ENCODE data around the gene CEMIP.
"Not testable (repeated sequence)": the region's sequence is repeated elsewhere in the genome, so short reads cannot be mapped to it uniquely, and the experiment has no call there.

CEMIP gene

GRCh38 chr15:80957976-80958375 is 178.8 kb downstream of the CEMIP start:
- DNase-seq (ENCODE audit: low read depth in 1 of 2, low spot score in 1 of 2): no peak
- no peak for TF ChIP-seq REST (IDR thresholded peaks at IDR 0.05; ENCODE audit: insufficient replicate concordance, low read depth)
- TF ChIP-seq GABPA (IDR thresholded peaks at IDR 0.05; ENCODE audit: low read depth): no peak
- no peak for TF ChIP-seq POLR2AphosphoS5 (IDR thresholded peaks at IDR 0.05; ENCODE audit: low read depth)
- TF ChIP-seq, protein P1, sequence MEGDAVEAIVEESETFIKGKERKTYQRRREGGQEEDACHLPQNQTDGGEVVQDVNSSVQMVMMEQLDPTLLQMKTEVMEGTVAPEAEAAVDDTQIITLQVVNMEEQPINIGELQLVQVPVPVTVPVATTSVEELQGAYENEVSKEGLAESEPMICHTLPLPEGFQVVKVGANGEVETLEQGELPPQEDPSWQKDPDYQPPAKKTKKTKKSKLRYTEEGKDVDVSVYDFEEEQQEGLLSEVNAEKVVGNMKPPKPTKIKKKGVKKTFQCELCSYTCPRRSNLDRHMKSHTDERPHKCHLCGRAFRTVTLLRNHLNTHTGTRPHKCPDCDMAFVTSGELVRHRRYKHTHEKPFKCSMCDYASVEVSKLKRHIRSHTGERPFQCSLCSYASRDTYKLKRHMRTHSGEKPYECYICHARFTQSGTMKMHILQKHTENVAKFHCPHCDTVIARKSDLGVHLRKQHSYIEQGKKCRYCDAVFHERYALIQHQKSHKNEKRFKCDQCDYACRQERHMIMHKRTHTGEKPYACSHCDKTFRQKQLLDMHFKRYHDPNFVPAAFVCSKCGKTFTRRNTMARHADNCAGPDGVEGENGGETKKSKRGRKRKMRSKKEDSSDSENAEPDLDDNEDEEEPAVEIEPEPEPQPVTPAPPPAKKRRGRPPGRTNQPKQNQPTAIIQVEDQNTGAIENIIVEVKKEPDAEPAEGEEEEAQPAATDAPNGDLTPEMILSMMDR (IDR thresholded peaks at IDR 0.05; ENCODE audit: insufficient read depth, low read length): no peak
- no peak for TF ChIP-seq SPI1 (IDR thresholded peaks at IDR 0.05; ENCODE audit: borderline replicate concordance, low read depth)
- no peak overlapping the region for H3K27ac ChIP-seq (replicated peaks)
- no peak overlapping the region for H3K4me3 ChIP-seq (replicated peaks; ENCODE audit: insufficient read depth, low read length)
- no peaks in the 10 kb centered on the region for H3K27me3 ChIP-seq (ENCODE audit: insufficient read depth, poor library complexity, severe bottlenecking)

GRCh38 chr15:80958818-80959495 is 179.8 kb downstream of the CEMIP start:
- H3K27ac ChIP-seq (replicated peaks): no peak overlapping the region
- no peak for DNase-seq (ENCODE audit: low read depth in 1 of 2, low spot score in 1 of 2)
- H3K4me3 ChIP-seq (replicated peaks; ENCODE audit: insufficient read depth, low read length): no peak overlapping the region
- no peaks in the 10 kb centered on the region for H3K27me3 ChIP-seq (ENCODE audit: insufficient read depth, poor library complexity, severe bottlenecking)
- no peak for TF ChIP-seq SPI1 (IDR thresholded peaks at IDR 0.05; ENCODE audit: borderline replicate concordance, low read depth)
- no peak for TF ChIP-seq POLR2AphosphoS5 (IDR thresholded peaks at IDR 0.05; ENCODE audit: low read depth)
- TF ChIP-seq, protein P1 (IDR thresholded peaks at IDR 0.05; ENCODE audit: insufficient read depth, low read length): no peak
- no peak for TF ChIP-seq REST (IDR thresholded peaks at IDR 0.05; ENCODE audit: insufficient replicate concordance, low read depth)
- TF ChIP-seq GABPA (IDR thresholded peaks at IDR 0.05; ENCODE audit: low read depth): no peak

- H3K4me3 ChIP-seq (replicated peaks; ENCODE audit: insufficient read depth, low read length); H3K27ac ChIP-seq (replicated peaks); DNase-seq (ENCODE audit: low read depth in 1 of 2, low spot score in 1 of 2); H3K27me3 ChIP-seq (ENCODE audit: insufficient read depth, poor library complexity, severe bottlenecking): not testable (repeated sequence)
Measured at GRCh38 chr15:80965454-80965853, 186.3 kb downstream of the CEMIP start.

- H3K27me3 ChIP-seq (ENCODE audit: insufficient read depth, poor library complexity, severe bottlenecking): no peaks in the 10 kb centered on the region
- DNase-seq (ENCODE audit: low read depth in 1 of 2, low spot score in 1 of 2): no peak
- TF ChIP-seq SPI1 (IDR thresholded peaks at IDR 0.05; ENCODE audit: borderline replicate concordance, low read depth): no peak
- no peak overlapping the region for H3K27ac ChIP-seq (replicated peaks)
- no peak overlapping the region for H3K4me3 ChIP-seq (replicated peaks; ENCODE audit: insufficient read depth, low read length)
Measured at GRCh38 chr15:80966431-80967197, 187.4 kb downstream of the CEMIP start.

Data from HL-60 (cell line).